ENCODE measurements around the gene IQCK.
A peak's percentile ranks its signal among the peaks of the same experiment; 100 is the strongest.

Gene IQCK

GRCh38 chr16:19884611-19885450 lies 166.8 kb downstream of the IQCK start, which contains the start of gene GPRC5B:
Gene GPRC5B (minus strand): TSS chr16:19884848. CDS start chr16:19872845, 12,003 bp downstream.
- peak; percentile 28 for DNase-seq (ENCODE audit: low read depth)

GRCh38 chr16:19885451-19886072 lies 167.5 kb downstream of the IQCK start:
- no peak for DNase-seq (ENCODE audit: low read depth)

GRCh38 chr16:19886073-19886941 lies 168.2 kb downstream of the IQCK start:
- DNase-seq (ENCODE audit: low read depth), result peak; percentile 71

GRCh38 chr16:19888834-19889233 lies 170.8 kb downstream of the IQCK start:
- DNase-seq (ENCODE audit: low read depth), result no peak

GRCh38 chr16:19890901-19891300 lies 172.8 kb downstream of the IQCK start:
- DNase-seq (ENCODE audit: low read depth), result no peak

GRCh38 chr16:19892902-19893301 lies 174.8 kb downstream of the IQCK start:
- DNase-seq (ENCODE audit: low read depth), result no peak

- no peak for DNase-seq (ENCODE audit: low read depth)
These were observed 176.5 kb downstream of the IQCK start for GRCh38 chr16:19894586-19894985.

GRCh38 chr16:19896951-19897350 lies 178.9 kb downstream of the IQCK start:
- DNase-seq (ENCODE audit: low read depth), result no peak

- no peak for DNase-seq (ENCODE audit: low read depth)
These were observed 180.1 kb downstream of the IQCK start for GRCh38 chr16:19898166-19898565.

GRCh38 chr16:19898924-19899604 lies 181.0 kb downstream of the IQCK start:
- DNase-seq (ENCODE audit: low read depth), result no peak

- no peak for DNase-seq (ENCODE audit: low read depth)
These were observed 181.5 kb downstream of the IQCK start for GRCh38 chr16:19899605-19899955.

- DNase-seq (ENCODE audit: low read depth), result no peak
These were observed 183.1 kb downstream of the IQCK start for GRCh38 chr16:19901164-19901563.

GRCh38 chr16:19907161-19907992 lies 189.3 kb downstream of the IQCK start:
- peak; percentile 37 for DNase-seq (ENCODE audit: low read depth)
